Endothelial cell of umbilical vein (primary cell): ENCODE measurements around the gene INPP5J.

Experiments
- EZH2 ChIP-seq: IDR thresholded peaks from 2 replicates; pipeline ENCODE4 v1.6.1; 2012; ENCODE audit warnings: borderline replicate concordance, low read depth, mild to moderate bottlenecking, moderate library complexity, low read length, inconsistent platforms; ENCODE audit not compliant: severe bottlenecking
- FOS ChIP-seq: IDR thresholded peaks from 2 replicates; pipeline ENCODE4 v1.6.1; 2011; ENCODE audit warnings: mild to moderate bottlenecking, low read length, moderate library complexity, borderline replicate concordance; ENCODE audit not compliant: insufficient read depth
- GATA2 ChIP-seq: IDR thresholded peaks from 2 replicates; pipeline ENCODE4 v1.7.0; 2011; ENCODE audit warnings: low read depth, mild to moderate bottlenecking, moderate library complexity, mixed read lengths, low read length; ENCODE audit not compliant: insufficient read length, insufficient read depth
- JUN ChIP-seq: IDR thresholded peaks from 2 replicates; pipeline ENCODE4 v1.6.1; 2011; ENCODE audit warnings: borderline replicate concordance, low read depth; ENCODE audit not compliant: insufficient read length, insufficient read depth
- MYC ChIP-seq: IDR thresholded peaks from one replicate; pipeline ENCODE4 v1.6.1; 2011; ENCODE audit warnings: mild to moderate bottlenecking, low read depth, low read length
- POLR2A ChIP-seq: IDR thresholded peaks from 2 replicates; pipeline ENCODE4 v1.6.1; 2012; ENCODE audit warnings: low read depth, mild to moderate bottlenecking, control low read depth, low read length
- POLR2AphosphoS5 ChIP-seq: IDR thresholded peaks from 2 replicates; pipeline ENCODE4 v1.6.1; 2012; ENCODE audit warnings: low read depth, mild to moderate bottlenecking, control low read depth, low read length, moderate library complexity; ENCODE audit not compliant: insufficient read depth
- TF ChIP-seq, protein P1 (sequence below), 2 donors: IDR thresholded peaks; 1 replicate in 1 of 2; 2 replicates in 1 of 2; pipeline ENCODE4 v1.5.1; 2011; ENCODE audit warnings: low read length in 2 of 2, mild to moderate bottlenecking in 2 of 2, moderate library complexity in 2 of 2, control low read depth in 1 of 2, inconsistent platforms in 1 of 2, low read depth in 1 of 2; ENCODE audit not compliant: insufficient read depth in 1 of 2; ENCODE audit errors: extremely low read depth in 1 of 2
- TF ChIP-seq, protein P2 (sequence below): IDR thresholded peaks from 2 replicates; pipeline ENCODE4 v1.6.1; 2011; ENCODE audit not compliant: insufficient read depth, insufficient read length

DNA sequence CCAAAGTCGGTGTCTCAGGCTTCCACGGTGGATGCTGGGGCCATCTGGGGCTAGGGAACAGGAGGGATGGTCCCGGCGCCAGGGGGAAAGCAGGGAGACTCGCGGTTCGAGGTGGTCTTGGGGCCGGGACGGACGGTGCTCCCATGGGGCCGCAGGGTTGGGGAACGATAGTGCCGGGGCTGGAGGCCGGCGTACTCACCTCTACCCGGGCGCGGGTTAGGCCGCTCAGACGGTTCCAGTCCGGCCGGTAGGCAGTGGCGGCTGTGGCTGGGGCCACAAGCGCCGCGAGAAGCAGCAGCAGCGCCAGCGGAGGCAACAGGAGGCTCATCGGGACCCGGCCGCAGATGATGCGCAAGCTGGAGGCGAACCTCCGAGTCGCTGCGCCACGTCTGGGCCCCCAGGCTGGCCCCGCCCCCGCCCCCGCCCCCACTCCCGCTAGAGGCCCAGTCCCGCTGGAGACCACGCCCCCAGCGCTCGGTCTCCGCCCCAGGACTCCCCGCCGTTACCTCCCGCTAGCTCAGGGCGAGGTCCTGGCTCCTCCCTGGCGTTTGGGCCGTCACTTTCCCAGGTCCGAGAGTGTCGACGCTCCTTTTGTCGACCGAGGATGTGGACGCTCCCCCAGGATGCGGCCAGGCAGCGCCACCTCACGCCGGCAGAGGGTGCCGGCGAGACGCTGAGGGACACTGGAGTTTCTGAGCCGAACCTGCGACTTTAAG, 15.4 kb upstream of the INPP5J start, which contains the start of gene SELENOM:
- no peak for TF ChIP-seq EZH2
- peak; percentile 74 for TF ChIP-seq POLR2AphosphoS5
- TF ChIP-seq POLR2A: peak; percentile 71
- TF ChIP-seq, protein P1, sequence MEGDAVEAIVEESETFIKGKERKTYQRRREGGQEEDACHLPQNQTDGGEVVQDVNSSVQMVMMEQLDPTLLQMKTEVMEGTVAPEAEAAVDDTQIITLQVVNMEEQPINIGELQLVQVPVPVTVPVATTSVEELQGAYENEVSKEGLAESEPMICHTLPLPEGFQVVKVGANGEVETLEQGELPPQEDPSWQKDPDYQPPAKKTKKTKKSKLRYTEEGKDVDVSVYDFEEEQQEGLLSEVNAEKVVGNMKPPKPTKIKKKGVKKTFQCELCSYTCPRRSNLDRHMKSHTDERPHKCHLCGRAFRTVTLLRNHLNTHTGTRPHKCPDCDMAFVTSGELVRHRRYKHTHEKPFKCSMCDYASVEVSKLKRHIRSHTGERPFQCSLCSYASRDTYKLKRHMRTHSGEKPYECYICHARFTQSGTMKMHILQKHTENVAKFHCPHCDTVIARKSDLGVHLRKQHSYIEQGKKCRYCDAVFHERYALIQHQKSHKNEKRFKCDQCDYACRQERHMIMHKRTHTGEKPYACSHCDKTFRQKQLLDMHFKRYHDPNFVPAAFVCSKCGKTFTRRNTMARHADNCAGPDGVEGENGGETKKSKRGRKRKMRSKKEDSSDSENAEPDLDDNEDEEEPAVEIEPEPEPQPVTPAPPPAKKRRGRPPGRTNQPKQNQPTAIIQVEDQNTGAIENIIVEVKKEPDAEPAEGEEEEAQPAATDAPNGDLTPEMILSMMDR (IDR thresholded peaks at IDR 0.05; ENCODE audit: extremely low read depth in 1 of 2, insufficient read depth in 1 of 2, low read depth in 1 of 2, low read length in 2 of 2): peak; percentile 97 to 99
- TF ChIP-seq, protein P2, sequence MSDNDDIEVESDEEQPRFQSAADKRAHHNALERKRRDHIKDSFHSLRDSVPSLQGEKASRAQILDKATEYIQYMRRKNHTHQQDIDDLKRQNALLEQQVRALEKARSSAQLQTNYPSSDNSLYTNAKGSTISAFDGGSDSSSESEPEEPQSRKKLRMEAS: no peak
- no peak for TF ChIP-seq MYC
- TF ChIP-seq JUN: no peak
- no peak for TF ChIP-seq GATA2
- TF ChIP-seq FOS: no peak
